NCI-H524 (cell line): ENCODE results near the gene SH2D4B.

Experiments used
- DNase-seq, 2 experiments: peaks; one replicate each; lab custom pipeline; 2025; lab: John Stamatoyannopoulos, UW

The SH2D4B gene

GRCh38 chr10:80504158-80504811 lies 33.4 kb upstream of the SH2D4B start:
- no peak for DNase-seq

GRCh38 chr10:80504897-80505465 lies 32.7 kb upstream of the SH2D4B start:
- no peak for DNase-seq

- DNase-seq = no peak
These were observed 31.5 kb upstream of the SH2D4B start for GRCh38 chr10:80506189-80506575.

DNA sequence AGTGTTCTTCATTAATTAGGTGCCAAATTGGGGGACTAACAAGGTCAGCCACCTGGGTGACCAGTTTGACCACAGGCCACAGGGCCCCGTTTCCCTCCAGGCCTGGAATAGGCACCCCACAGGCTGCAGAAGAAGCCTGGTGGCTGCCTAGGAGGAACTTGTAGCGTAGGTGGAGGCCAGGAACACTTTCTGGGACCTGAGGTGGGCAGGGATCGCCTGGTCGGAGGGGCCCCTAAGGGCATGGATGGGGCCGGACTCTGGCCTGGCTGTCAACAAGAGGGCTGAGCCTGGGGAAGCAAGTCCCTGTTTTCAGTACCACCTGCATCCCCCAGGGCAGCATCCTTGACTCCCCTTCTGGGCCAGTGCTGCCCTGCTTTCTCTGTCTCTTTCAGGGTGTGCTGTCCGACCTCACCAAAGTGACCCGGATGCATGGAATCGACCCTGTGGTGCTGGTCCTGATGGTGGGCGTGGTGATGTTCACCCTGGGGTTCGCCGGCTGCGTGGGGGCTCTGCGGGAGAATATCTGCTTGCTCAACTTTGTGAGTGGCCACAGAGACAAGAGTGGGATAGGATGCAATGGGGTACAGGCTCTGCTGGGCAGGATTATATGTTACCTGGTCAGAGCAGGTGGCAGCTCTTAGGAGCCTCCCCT lies 30.7 kb upstream of the SH2D4B start:
- DNase-seq = no peak

GRCh38 chr10:80509108-80509402 lies 28.6 kb upstream of the SH2D4B start:
- no peak for DNase-seq

GRCh38 chr10:80509403-80510161 lies 28.1 kb upstream of the SH2D4B start:
- DNase-seq = no peak

- no peak for DNase-seq
These were observed 25.6 kb upstream of the SH2D4B start for GRCh38 chr10:80512031-80512526.

DNA sequence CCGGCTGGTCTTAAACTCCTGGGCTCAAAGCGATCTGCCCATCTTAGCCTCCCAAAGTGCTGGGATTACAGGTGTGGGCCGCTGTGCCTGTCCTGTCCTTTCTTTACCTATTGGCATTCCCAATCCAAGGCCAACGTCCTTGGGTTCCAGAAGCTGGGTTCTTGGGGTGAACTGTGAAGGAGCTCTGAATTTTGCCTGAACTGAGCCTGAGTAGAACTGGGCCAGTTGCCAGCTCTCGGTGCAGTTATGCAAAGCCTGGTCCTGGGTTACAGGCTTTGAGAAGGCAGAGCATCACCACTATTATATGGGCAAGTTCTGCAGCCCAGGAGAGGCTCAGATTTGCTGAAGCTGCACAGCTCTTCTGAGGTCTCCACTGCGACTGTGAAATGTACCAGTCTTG lies 24.6 kb upstream of the SH2D4B start:
- no peak for DNase-seq

- DNase-seq = no peak
These were observed 22.2 kb upstream of the SH2D4B start for GRCh38 chr10:80515511-80515910.

- no peak for DNase-seq
These were observed 21.8 kb upstream of the SH2D4B start for GRCh38 chr10:80515941-80516340.

DNA sequence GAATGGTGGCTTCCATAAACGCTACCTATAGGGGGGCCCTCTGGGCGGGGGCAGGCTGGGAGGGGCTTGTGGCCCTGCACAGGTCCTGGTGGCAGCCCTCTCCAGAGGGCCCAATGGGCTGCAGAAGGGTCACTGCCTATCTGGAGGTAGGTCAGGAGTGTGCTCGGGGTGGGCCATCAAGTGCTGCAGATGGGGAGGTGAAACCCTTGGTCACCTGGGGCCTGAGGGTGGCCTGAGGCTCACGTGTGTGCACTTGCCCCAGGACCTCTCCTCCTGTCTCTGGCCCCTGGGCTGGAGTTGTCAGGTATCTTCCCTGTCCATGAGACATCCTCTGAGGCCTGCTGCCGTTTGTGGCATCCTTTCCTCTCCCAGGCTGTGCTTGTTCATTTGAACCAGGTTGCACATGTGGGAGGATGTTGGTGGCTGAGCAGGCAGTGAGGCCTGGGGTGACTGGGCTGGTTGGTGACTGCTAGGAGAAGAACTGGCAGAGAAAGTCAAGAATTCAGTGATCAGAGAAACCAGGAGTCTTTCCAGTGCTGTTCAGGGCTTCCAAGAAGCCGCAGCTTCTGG lies 21.1 kb upstream of the SH2D4B start:
- no peak for DNase-seq

DNA sequence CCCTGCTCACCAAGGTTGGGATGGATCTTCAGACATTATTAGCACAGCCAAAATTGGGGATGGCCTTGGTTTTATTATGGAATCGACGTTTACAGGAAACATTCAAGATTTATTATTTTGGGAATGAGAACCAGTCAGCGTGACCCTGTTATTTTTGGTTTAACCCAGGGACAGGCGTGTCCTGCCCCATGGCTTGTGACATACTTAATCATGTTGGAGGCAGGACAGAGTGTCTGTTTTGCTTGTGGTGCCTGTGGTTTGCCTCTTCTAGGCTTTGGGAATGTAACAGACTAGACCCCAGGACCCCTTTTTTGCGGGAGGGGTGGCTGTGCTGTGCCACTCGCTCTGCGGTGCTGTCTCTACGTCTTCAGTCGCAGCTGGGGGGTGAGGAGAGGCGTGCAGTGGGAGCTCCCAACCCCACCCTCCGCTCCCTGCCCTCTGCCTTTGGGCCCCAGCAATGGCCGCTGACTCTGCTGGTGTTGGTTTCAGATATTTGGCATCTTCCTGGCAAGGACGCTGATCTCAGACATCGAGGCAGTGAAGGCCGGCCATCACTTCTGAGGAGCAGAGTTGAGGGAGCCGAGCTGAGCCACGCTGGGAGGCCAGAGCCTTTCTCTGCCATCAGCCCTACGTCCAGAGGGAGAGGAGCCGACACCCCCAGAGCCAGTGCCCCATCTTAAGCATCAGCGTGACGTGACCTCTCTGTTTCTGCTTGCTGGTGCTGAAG lies 20.1 kb upstream of the SH2D4B start:
- no peak for DNase-seq

DNA sequence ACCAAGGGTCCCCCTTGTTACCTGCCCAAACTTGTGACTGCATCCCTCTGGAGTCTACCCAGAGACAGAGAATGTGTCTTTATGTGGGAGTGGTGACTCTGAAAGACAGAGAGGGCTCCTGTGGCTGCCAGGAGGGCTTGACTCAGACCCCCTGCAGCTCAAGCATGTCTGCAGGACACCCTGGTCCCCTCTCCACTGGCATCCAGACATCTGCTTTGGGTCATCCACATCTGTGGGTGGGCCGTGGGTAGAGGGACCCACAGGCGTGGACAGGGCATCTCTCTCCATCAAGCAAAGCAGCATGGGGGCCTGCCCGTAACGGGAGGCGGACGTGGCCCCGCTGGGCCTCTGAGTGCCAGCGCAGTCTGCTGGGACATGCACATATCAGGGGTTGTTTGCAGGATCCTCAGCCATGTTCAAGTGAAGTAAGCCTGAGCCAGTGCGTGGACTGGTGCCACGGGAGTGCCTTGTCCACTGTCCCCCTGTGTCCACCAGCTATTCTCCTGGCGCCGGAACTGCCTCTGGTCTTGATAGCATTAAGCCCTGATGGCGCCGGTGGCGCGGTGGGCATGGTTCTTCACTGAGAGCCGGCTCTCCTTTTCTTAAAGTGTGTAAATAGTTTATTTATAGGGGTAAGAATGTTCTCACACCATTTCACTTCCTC lies 19.4 kb upstream of the SH2D4B start:
- no peak for DNase-seq

DNA sequence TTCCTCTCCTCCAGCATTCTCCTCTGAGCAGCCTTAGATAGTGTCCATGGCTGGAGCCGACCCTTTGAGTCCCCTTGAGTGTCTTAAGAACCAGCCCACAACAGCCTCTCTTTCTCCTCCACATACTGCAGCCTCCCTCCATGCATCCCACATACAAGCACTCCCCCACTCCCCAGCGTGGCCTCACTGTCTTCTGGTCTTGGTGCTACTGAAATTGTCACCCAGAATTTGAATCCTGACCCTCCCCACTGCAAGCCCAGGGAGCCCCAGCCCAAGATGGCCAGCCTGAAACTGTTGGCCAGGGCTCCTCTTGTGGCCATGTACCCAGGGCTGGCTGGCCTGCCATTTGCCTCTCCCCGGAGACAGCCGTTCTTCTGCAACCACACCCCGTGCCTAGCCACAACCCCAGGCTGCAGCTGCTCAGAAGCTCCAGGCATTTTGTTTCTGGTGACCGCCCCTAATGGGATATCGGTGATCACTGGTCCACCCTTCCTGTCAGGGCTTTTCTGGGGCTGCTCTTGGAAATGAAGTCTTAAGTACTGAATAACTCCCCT lies 18.8 kb upstream of the SH2D4B start:
- DNase-seq = no peak

DNA sequence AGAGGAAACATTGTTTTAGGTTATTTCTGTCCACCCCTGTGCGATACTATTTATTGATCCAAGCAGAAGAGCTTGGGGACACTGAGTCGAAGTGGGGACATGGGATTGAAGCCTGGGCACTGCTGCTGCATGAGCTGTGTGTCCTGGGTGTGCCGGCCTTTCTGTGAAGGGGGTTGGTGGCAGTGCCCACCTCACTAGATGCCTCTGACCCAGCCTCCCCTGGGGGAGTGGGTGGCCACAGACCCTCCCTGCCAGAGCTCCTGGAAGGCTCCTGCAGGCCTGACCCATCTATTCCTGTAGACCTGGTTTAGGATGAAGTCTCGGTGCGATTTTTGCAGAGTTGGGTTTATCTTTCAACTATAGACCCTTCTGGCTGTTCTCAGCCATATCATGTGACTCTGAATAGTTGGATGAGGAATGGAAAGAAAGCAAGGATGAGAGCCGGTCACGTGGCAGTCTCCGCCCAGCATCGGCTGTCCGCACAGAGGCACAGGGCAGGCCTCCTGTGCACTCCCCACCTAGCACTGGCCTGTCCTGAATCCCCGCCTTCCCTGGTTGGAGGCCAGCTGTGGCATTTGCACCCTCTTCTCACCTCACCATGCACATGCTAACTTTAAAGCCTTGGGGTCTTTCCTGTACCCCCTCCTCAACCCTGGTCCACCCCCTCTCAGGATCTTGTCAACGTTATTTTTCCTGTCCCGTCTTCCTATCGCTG lies 17.6 kb upstream of the SH2D4B start:
- no peak for DNase-seq

DNA sequence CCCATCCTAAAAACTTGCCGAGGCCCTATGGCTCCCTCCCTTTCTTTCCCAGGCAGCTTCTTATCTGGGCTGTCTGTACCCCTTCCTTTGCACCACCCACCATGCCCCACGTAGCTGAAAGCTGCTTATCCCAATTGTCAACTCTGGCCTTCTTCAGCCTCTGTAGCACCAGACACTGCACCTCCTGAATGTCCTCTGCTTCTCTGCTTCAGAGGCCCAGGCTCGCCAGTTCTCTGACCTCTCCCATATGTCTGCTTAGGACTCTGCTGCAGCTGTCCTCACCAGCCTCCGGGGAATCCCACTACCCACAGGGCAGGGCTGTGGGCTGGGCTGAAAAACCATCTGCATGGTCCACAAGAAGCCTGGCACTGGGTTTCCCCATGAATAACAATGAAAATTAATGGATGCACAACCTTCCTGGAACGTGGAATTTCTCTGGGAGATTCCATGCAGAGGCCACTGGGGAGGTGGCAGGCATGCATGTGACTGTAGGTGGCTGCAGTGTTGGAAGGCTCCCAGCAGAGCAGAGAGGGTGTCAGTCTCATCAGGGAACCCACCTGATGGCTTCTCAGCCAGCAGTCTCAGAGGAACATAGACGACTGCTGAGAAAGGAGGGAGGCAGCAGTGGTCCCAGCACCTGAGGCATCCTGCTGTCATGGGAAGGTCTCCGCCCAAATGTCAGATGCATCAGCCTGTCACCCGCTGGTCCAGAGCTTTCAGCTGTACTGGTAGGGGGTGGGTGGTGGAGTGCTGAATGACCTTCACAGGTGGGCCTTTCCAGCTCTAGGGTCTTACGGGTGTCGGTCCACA lies 16.8 kb upstream of the SH2D4B start:
- no peak for DNase-seq

GRCh38 chr10:80522756-80523363 lies 14.8 kb upstream of the SH2D4B start:
- peak in 1 of 2 experiments; percentile 11 for DNase-seq

GRCh38 chr10:80523773-80524172 lies 13.9 kb upstream of the SH2D4B start:
- DNase-seq = no peak
